ENCODE results near the gene HOXB3.
A peak's percentile ranks its signal among the peaks of the same experiment; 100 is the strongest.

- TF ChIP-seq CTCF (IDR thresholded peaks at IDR 0.05) (no peak), POLR2A (IDR thresholded peaks at IDR 0.05) (peak in 1 of 2 donors; percentile 73)
These were observed 49.1 kb upstream of the HOXB3 start for GRCh38 chr17:48639136-48639535.

Measured in Peyer's patch (tissue), 4 donors.